Activated naive CD4-positive, alpha-beta T cell treated with anti-CD3 and anti-CD28 coated beads, Interleukin-2, amount 50 U/mL, for 72 hours (primary cell): Measurements from ENCODE around the gene ASAP2. TPM values are rescaled to one million over a fixed set of nuclear protein-coding genes. Genes with fewer than 3 reads are reported as not detected.
A peak's percentile ranks its signal among the peaks of the same experiment; 100 is the strongest.
"Not testable (repeated sequence)": the region's sequence is repeated elsewhere in the genome, so short reads cannot be mapped to it uniquely, and the experiment has no call there.

Source experiments
- ATAC-seq, 2 donors: fragments of 150-1000 bp; cut with Tn5 transposase; 2 replicates each; pipeline ENCODE4 v1.10.0; 2021; ENCODE audit warnings: mild to moderate bottlenecking in 2 of 2, moderate library complexity in 2 of 2
- DNase-seq, 2 donors: peaks; one replicate each; pipeline ENCODE4 v3.0.0; 2021 to 2022; ENCODE audit warnings: low spot score in 2 of 2
- H3K27ac Mint-ChIP-seq, 2 donors: one replicate each; pipeline ENCODE4 v1.8.0; 2022; ENCODE audit warnings: mild to moderate bottlenecking in 2 of 2, mixed read lengths in 2 of 2
- H3K36me3 Mint-ChIP-seq, 2 donors: one replicate each; pipeline ENCODE4 v1.8.0; 2022; ENCODE audit warnings: mixed read lengths in 2 of 2
- H3K9me3 Mint-ChIP-seq, 2 donors: one replicate each; pipeline ENCODE4 v1.8.0; 2022; ENCODE audit warnings: mixed read lengths in 2 of 2
- total RNA-seq, 2 donors: library from RNA; stranded (reverse); gene quantifications; one replicate each; pipeline ENCODE4 v1.2.3, GENCODE V29; 2022

Gene ASAP2
- total RNA-seq, 2 donors from 2014 or later: 0.09 to 1.0 TPM

- Mint-ChIP-seq H3K9me3 (no peaks in the 10 kb centered on the region), H3K36me3 (no peaks in the 10 kb centered on the region), H3K27ac (no peak overlapping the region)
- DNase-seq: no peak
- no peak for ATAC-seq
Observed at GRCh38 chr2:9203876-9204275, 2.7 kb upstream of the ASAP2 start.

DNA sequence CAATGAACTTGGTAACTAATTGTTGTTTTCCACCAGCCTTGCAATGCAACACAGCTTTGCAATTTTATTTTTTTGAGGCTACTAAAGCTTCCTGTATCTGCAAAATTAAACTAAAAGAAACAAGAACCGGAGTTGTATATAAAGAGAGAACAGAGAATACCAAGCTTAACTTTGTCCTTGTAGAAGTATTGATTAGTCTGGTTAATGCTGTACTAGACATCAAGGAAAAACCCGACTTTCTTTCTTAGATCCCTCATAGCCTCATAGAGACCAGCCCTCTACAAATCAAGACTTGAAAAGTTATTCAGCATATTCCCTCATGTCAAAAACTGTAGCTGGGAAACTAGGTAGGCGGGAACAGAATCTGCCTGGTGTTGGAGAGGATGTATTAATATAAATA, 1.7 kb upstream of the ASAP2 start:
- H3K27ac Mint-ChIP-seq: no peak overlapping the region
- H3K36me3 Mint-ChIP-seq: no peaks in the 10 kb centered on the region
- no peaks in the 10 kb centered on the region for H3K9me3 Mint-ChIP-seq
- DNase-seq (no peak), ATAC-seq (no peak)

- Mint-ChIP-seq H3K9me3 (no peaks in the 10 kb centered on the region), H3K36me3 (no peaks in the 10 kb centered on the region), H3K27ac (no peak overlapping the region)
- DNase-seq: no peak
- no peak for ATAC-seq
Observed at GRCh38 chr2:9205486-9205885, 1.1 kb upstream of the ASAP2 start.

- DNase-seq (peak in 1 of 2 donors; percentile 10), ATAC-seq (peak; percentile 9 to 22)
Observed at GRCh38 chr2:9206991-9207640, 504 bp downstream of the ASAP2 start.

DNA sequence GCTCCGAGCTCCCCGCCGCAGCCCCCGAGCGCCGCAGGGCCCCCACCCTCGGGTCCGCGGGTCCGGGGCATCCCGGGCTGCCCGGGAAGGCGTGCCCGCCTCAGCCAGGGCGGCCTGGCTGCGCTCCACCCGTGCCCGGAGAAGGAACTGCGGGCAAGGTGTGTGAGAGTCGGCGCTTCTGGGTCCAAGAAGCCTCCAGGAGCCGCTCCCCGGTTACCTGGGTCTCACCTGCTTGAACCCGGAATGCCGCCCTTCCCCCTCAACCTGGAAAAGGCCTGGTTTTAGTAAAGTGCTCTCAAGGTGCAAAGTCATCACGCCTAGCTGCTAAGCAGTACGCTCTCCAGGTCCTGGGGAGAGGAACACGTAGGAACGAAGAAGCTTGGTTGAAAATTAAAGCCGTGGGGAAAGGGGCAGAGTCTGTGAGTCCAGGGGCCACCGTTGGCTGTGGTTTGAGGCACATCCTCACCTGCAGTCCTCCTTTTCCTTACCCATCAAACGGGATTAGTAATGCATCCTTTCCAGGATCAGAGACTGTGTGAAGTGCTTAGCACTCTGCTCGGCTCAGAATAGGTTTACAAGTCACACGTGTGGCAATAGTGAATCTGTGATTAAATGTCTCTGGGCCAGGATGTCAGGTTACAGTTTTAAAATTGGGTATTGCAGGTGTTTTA, 1.2 kb downstream of the ASAP2 start:
- DNase-seq (peak in 1 of 2 donors; percentile 15), ATAC-seq (no peak)
- no peaks in the 10 kb centered on the region for H3K36me3 Mint-ChIP-seq
- no peaks in the 10 kb centered on the region for H3K9me3 Mint-ChIP-seq
- H3K27ac Mint-ChIP-seq: no peak overlapping the region

More at GRCh38 chr2:9206991-9207640, 504 bp downstream of the ASAP2 start:
- Mint-ChIP-seq H3K9me3 (no peaks in the 10 kb centered on the region), H3K27ac (no peak overlapping the region), H3K36me3 (no peaks in the 10 kb centered on the region)

DNA sequence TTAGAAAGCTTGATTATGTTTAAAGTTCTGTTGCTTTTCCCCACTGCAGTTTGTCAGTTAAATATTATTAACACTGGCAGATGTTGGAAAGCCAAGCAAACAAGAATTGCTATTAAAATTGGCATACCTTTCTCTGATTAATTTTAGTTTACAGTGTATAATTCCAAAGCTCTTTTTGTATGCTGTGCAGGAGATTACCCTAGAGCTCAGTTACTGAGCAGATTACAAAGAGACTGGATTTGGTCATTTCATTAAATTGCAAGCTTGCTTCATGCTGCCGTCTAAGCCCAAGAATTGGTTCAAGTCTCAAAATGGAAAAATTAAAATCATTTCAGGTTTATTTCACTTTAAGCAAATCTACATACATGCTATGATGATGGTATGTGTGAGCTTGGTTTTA, 2.3 kb downstream of the ASAP2 start:
- H3K27ac Mint-ChIP-seq: no peak overlapping the region
- no peaks in the 10 kb centered on the region for H3K9me3 Mint-ChIP-seq
- ATAC-seq: no peak
- no peak for DNase-seq
- no peaks in the 10 kb centered on the region for H3K36me3 Mint-ChIP-seq

DNA sequence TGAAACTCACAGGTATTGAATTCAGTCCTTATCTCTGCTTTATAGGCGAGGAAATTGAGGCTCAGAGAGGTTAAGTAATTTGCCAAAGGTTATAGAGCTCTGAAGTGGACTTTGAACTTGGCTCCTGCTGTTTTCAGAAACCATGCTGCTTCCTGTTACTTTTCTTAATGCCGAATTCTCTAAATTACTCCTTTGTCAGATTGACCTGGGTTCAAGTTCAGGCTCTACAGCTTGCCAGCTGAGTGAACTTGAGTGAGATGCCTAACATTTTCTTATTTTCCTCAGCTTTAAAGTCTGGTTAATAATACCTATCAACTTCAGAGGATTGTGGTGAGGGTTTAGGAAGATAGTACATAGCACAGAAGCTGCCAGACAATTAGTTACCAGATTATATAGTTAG, 3.4 kb downstream of the ASAP2 start:
- ATAC-seq (no peak), DNase-seq (no peak)
- Mint-ChIP-seq H3K27ac (no peak overlapping the region), H3K36me3 (no peaks in the 10 kb centered on the region), H3K9me3 (no peaks in the 10 kb centered on the region)

DNA sequence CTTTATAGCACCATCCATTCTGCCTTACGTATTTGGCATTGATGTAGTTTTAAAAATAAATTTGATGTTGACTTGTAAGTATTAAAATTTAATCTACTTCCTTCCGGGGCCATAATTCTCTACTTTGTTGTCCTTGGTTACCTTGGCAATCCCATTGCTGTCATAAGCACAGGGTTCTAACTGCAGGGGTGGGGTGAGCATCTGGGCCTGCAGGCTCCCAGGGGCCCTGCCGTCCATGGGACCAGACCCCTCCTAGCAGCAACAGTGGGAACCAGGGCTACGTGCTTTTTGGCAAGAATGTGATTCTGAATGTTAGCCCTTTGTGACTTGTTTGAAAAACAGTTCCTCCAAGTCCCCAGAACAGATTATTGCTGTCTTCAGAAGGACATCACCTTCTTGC, 4.9 kb downstream of the ASAP2 start:
- Mint-ChIP-seq H3K9me3 (no peaks in the 10 kb centered on the region), H3K36me3 (no peaks in the 10 kb centered on the region), H3K27ac (no peak overlapping the region)
- DNase-seq (no peak), ATAC-seq (no peak)

DNA sequence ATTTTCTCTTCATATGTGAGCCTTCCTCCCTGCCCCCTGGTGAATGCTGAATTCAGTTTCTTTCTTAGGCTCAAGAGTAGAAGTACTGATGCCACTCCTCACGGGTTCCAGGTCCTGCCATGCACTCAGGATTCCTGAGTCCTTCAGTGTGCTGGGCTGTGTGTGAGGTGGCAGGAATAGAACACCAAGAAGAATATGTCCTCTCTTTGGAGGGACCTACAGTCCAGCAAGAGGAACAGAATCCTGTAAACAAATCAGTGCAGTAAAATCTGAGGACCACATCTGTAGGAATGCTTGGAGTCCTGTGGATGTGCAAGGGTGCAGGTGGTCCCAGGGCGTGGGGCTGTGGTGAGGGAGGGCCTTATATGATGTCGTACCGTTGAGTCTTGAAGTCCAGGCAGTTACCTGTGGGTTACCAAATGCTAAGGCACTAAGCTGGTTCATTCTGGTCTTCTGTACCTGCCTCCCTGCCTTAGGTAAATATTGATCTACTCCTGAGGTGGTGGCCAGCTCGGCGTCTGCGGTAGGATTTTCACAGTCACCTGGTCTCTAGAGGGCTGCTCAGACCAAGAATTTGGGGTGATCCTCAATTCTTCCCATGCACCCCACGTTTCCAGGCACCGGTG, 5.5 kb downstream of the ASAP2 start:
- DNase-seq (no peak), ATAC-seq (no peak)
- Mint-ChIP-seq H3K27ac (no peak overlapping the region), H3K36me3 (no peaks in the 10 kb centered on the region), H3K9me3 (no peaks in the 10 kb centered on the region)

GRCh38 chr2:9212661-9213411, 6.2 kb downstream of the ASAP2 start:
- Mint-ChIP-seq H3K27ac (no peak overlapping the region), H3K9me3 (no peaks in the 10 kb centered on the region), H3K36me3 (no peaks in the 10 kb centered on the region)
- DNase-seq (no peak), ATAC-seq (no peak)

GRCh38 chr2:9213477-9214051, 7.0 kb downstream of the ASAP2 start:
- no peak overlapping the region for H3K27ac Mint-ChIP-seq
- H3K36me3 Mint-ChIP-seq: no peaks in the 10 kb centered on the region
- H3K9me3 Mint-ChIP-seq: no peaks in the 10 kb centered on the region
- no peak for DNase-seq
- ATAC-seq: no peak

GRCh38 chr2:9214873-9215272, 8.3 kb downstream of the ASAP2 start:
- no peak for ATAC-seq
- Mint-ChIP-seq H3K27ac (no peak overlapping the region), H3K9me3 (no peaks in the 10 kb centered on the region), H3K36me3 (no peaks in the 10 kb centered on the region)
- DNase-seq: no peak

DNA sequence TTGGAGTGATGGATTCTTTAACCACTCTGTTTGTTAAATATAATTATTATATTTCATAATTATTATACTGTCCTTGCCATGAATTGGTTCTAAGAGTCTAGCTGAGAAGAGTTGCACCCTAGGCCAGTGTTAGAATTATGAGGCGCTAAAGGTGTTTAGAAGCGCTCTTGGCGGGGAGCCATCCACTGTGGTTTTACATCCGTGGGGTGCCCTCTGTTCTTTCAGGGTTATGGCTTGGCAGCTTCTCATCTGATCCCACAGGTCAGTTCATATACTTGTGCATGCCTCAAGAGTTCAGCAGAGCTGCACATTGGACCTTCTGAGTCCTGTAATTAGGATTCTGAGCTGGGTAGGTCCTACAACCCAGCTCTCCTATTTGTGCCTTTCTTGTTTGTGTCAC, 9.1 kb downstream of the ASAP2 start:
- DNase-seq: no peak
- H3K27ac Mint-ChIP-seq: no peak overlapping the region
- ATAC-seq: no peak
- no peaks in the 10 kb centered on the region for H3K9me3 Mint-ChIP-seq
- no peaks in the 10 kb centered on the region for H3K36me3 Mint-ChIP-seq

GRCh38 chr2:9216143-9216542, 9.5 kb downstream of the ASAP2 start:
- not testable (repeated sequence) for DNase-seq, ATAC-seq, H3K36me3 Mint-ChIP-seq, H3K9me3 Mint-ChIP-seq, H3K27ac Mint-ChIP-seq

GRCh38 chr2:9217838-9218770, 11.5 kb downstream of the ASAP2 start:
- Mint-ChIP-seq H3K9me3 (no peaks in the 10 kb centered on the region), H3K36me3 (no peaks in the 10 kb centered on the region), H3K27ac (no peak overlapping the region)
- ATAC-seq (no peak), DNase-seq (no peak)

- Mint-ChIP-seq H3K27ac (no peak overlapping the region), H3K9me3 (no peaks in the 10 kb centered on the region), H3K36me3 (no peaks in the 10 kb centered on the region)
- no peak for DNase-seq
- no peak for ATAC-seq
Observed at GRCh38 chr2:9219027-9219445, 12.4 kb downstream of the ASAP2 start.
